ENCODE measurements around the gene FAM9C.
"Not testable (repeated sequence)": the region's sequence is repeated elsewhere in the genome, so short reads cannot be mapped to it uniquely, and the experiment has no call there.

FAM9C gene

DNA sequence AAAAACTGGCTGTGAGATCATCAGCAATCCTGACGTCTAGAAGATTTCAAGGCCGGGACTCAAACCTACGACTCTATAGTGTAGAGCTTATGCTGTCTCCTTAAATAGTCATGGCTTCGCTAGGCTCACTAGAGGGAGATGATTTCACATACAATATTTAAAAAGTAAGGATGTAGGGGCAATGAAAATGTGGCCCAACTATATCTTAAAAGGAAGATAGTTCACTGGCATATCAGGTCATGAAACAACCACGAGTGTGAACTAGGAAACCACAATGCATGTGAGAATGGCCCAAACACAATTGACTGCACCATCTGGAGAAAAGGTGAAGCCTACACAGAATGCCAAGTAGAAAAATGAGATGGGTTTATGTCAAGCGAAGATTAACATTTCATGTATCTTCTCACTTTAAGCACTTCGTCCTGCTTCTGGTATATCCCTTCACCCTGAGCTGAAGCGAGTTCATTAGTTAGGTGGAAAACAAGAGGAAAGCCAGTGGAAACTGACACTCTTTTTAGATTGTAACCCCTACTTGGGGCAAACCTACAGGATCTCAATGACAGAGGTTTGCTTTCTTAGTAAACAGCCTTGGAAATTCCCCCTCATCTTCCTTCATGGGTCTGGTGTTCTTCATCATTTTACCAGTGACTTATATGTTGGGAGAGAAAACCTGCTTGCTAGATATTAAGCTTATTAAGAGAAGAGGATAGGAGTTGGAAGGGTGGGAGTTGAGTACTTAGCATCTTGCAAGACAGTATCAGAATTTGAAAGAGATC is 17.4 kb downstream of the FAM9C start:
- in situ Hi-C loops (cut with MboI; ENCODE audit: low pct_unique_long_range_greater_than_20kb, low sequenced_read_pairs, unreplicated experiment), result no loop called here
- TF ChIP-seq CTCF (IDR thresholded peaks at IDR 0.05; ENCODE audit: extremely low read depth, insufficient read depth, missing control alignments), result no peak
- no peak for DNase-seq (ENCODE audit: low spot score)

- in situ Hi-C loops (cut with MboI; ENCODE audit: low pct_unique_long_range_greater_than_20kb, low sequenced_read_pairs, unreplicated experiment), result no loop called here
- DNase-seq (ENCODE audit: low spot score), result no peak
- TF ChIP-seq CTCF (IDR thresholded peaks at IDR 0.05; ENCODE audit: extremely low read depth, insufficient read depth, missing control alignments), result no peak
Observed at GRCh38 chrX:13024986-13025385, 19.4 kb downstream of the FAM9C start.

DNA sequence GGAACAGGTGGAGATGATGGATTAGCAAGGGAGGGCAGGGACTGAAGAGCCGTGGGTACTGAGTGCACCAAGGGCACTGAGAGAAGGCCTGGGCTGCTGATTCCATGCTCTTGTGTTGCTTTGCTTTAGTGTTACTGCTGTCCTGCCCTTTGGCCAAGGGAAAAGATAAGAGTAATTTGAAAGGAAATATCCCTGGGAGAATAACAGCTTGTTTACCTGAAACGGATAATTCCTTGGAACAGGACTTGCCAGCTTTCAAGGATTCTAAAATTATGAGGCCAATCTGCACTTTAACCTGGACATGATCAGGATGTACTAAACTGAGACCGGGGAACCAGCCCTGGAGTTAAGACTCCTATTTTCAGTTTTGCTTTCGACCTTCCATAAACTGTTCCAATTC is 20.4 kb downstream of the FAM9C start:
- no peak for TF ChIP-seq CTCF (IDR thresholded peaks at IDR 0.05; ENCODE audit: extremely low read depth, insufficient read depth, missing control alignments)
- in situ Hi-C loops (cut with MboI; ENCODE audit: low pct_unique_long_range_greater_than_20kb, low sequenced_read_pairs, unreplicated experiment), result no loop called here
- no peak for DNase-seq (ENCODE audit: low spot score)

- TF ChIP-seq CTCF (IDR thresholded peaks at IDR 0.05; ENCODE audit: extremely low read depth, insufficient read depth, missing control alignments), result no peak
- in situ Hi-C loops (cut with MboI; ENCODE audit: low pct_unique_long_range_greater_than_20kb, low sequenced_read_pairs, unreplicated experiment), result no loop called here
- no peak for DNase-seq (ENCODE audit: low spot score)
Observed at GRCh38 chrX:13023567-13023966, 20.9 kb downstream of the FAM9C start.

- DNase-seq (ENCODE audit: low spot score), result peak; percentile 50
- no peak for TF ChIP-seq CTCF (IDR thresholded peaks at IDR 0.05; ENCODE audit: extremely low read depth, insufficient read depth, missing control alignments)
- in situ Hi-C loops (cut with MboI; ENCODE audit: low pct_unique_long_range_greater_than_20kb, low sequenced_read_pairs, unreplicated experiment), result no loop called here
Observed at GRCh38 chrX:13022926-13023325, 21.5 kb downstream of the FAM9C start.

DNA sequence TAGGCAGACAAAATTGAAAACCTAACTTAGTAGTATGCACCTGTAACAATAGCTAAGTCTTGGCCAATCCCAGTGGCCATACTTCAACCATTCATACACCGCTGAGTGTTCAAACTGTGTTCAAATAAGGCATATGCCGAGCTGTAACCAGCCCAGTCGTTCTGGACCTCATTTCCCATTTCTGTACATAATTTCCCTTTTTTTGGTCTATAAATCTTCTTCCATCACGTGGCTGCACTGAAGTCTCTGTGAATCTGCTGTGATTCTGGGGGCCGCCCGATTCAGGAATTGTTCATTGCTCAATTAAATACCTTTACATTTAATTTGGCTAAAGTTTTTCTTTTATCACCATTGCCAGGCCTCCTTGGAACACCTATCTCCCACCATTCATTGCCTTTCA is 27.7 kb downstream of the FAM9C start:
- DNase-seq (ENCODE audit: low spot score), result not testable (repeated sequence)

GRCh38 chrX:13015536-13016236 is 28.7 kb downstream of the FAM9C start:
- no peak for TF ChIP-seq CTCF (IDR thresholded peaks at IDR 0.05; ENCODE audit: extremely low read depth, insufficient read depth, missing control alignments)
- in situ Hi-C loops (cut with MboI; ENCODE audit: low pct_unique_long_range_greater_than_20kb, low sequenced_read_pairs, unreplicated experiment), result no loop called here
- no peak for DNase-seq (ENCODE audit: low spot score)

More for the DNA sequence above, 27.7 kb downstream of the FAM9C start:
- in situ Hi-C loops (cut with MboI; ENCODE audit: low pct_unique_long_range_greater_than_20kb, low sequenced_read_pairs, unreplicated experiment), result not testable (repeated sequence)

Measured in GM13977 (cell line).